Measurements from ENCODE around the gene ZNF44. TPM values are rescaled to one million over a fixed set of nuclear protein-coding genes. Genes with fewer than 3 reads are reported as not detected.

ZNF44 gene
- total RNA-seq, 2 experiments from 2014 or later = 30.4 to 31.4 TPM

DNA sequence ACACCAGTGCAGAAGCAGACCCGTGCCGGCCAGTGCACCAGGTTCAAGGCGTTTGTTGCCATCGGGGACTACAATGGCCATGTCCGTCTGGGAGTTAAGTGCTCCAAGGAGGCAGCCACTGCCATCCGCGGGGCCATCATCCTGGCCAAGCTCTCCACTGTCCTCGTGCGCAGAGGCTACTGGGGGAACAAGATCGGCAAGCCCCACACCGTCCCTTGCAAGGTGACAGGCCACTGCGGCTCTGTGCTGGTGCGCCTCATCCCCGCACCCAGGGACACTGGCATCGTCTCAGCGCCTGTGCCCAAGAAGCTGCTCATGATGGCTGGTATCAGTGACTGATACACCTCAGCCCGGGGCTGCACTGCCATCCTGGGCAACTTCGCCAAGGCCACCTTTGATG lies 10.1 kb downstream of the ZNF44 start:
- H3K4me3 Mint-ChIP-seq = no peak overlapping the region
- ChIA-PET CTCF (no interaction called here), POLR2A (interaction anchor here (1.2 kb wide), 1 partner anchor 11 kb away, joined by 3 read pairs; no protein-coding TSS in a partner anchor)
- H3K27me3 Mint-ChIP-seq = no peaks in the 10 kb centered on the region
- peaks cover 6% of the 10 kb centered on the region for H3K36me3 ChIP-seq (ENCODE audit: insufficient read depth, low read length)
- ATAC-seq (ENCODE audit: poor library complexity) (no peak), DNase-seq (no peak)
- no peak overlapping the region for H3K4me3 ChIP-seq (ENCODE audit: low read length)
- H3K27me3 ChIP-seq (ENCODE audit: control insufficient read depth in 1 of 2, insufficient read depth in 2 of 2, low read length in 2 of 2) = no peaks in the 10 kb centered on the region
- H3K4me1 ChIP-seq (ENCODE audit: insufficient read depth, low read length) = peaks cover 32% of the 10 kb centered on the region
- no peak overlapping the region for H3K27ac ChIP-seq (ENCODE audit: low read depth in 1 of 2, low read length in 2 of 2)
- no peak overlapping the region for H3K27ac Mint-ChIP-seq
- peaks cover 60% of the 10 kb centered on the region for H3K4me1 Mint-ChIP-seq (ENCODE audit: low read depth)
- peaks cover 4 to 18% of the 10 kb centered on the region in 2 experiments for H3K9me3 ChIP-seq (ENCODE audit: control insufficient read depth in 1 of 2, insufficient read depth in 1 of 2, low read length in 2 of 2)
- H3K36me3 Mint-ChIP-seq (ENCODE audit: low read depth) = peaks cover 61% of the 10 kb centered on the region
- no peaks in the 10 kb centered on the region for H3K9me3 Mint-ChIP-seq
- TF ChIP-seq, protein P1, sequence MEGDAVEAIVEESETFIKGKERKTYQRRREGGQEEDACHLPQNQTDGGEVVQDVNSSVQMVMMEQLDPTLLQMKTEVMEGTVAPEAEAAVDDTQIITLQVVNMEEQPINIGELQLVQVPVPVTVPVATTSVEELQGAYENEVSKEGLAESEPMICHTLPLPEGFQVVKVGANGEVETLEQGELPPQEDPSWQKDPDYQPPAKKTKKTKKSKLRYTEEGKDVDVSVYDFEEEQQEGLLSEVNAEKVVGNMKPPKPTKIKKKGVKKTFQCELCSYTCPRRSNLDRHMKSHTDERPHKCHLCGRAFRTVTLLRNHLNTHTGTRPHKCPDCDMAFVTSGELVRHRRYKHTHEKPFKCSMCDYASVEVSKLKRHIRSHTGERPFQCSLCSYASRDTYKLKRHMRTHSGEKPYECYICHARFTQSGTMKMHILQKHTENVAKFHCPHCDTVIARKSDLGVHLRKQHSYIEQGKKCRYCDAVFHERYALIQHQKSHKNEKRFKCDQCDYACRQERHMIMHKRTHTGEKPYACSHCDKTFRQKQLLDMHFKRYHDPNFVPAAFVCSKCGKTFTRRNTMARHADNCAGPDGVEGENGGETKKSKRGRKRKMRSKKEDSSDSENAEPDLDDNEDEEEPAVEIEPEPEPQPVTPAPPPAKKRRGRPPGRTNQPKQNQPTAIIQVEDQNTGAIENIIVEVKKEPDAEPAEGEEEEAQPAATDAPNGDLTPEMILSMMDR (IDR thresholded peaks at IDR 0.05) = no peak
- intact Hi-C loops (cut with DNase I, micrococcal nuclease) = no loop called here

GRCh38 chr19:12284226-12284625 lies 10.5 kb downstream of the ZNF44 start:
- peaks cover 8 to 18% of the 10 kb centered on the region in 2 experiments for H3K9me3 ChIP-seq (ENCODE audit: control insufficient read depth in 1 of 2, insufficient read depth in 1 of 2, low read length in 2 of 2)
- H3K27me3 ChIP-seq (ENCODE audit: control insufficient read depth in 1 of 2, insufficient read depth in 2 of 2, low read length in 2 of 2) = no peaks in the 10 kb centered on the region
- Mint-ChIP-seq H3K27me3 (no peaks in the 10 kb centered on the region), H3K4me1 (ENCODE audit: low read depth) (peaks cover 60% of the 10 kb centered on the region), H3K27ac (no peak overlapping the region), H3K36me3 (ENCODE audit: low read depth) (peaks cover 61% of the 10 kb centered on the region), H3K9me3 (no peaks in the 10 kb centered on the region), H3K4me3 (no peak overlapping the region)
- DNase-seq (no peak), ATAC-seq (ENCODE audit: poor library complexity) (no peak)
- H3K36me3 ChIP-seq (ENCODE audit: insufficient read depth, low read length) = peaks cover 6% of the 10 kb centered on the region
- H3K27ac ChIP-seq (ENCODE audit: low read depth in 1 of 2, low read length in 2 of 2) = no peak overlapping the region
- TF ChIP-seq, protein P1 (IDR thresholded peaks at IDR 0.05) = no peak
- CTCF ChIA-PET = no interaction called here
- intact Hi-C loops (cut with DNase I, micrococcal nuclease) = no loop called here
- H3K4me3 ChIP-seq (ENCODE audit: low read length) = no peak overlapping the region
- peaks cover 28% of the 10 kb centered on the region for H3K4me1 ChIP-seq (ENCODE audit: insufficient read depth, low read length)
- POLR2A ChIA-PET = interaction anchor here (0.6 to 1.2 kb wide), 3 partner anchors 10 to 1154 kb away, joined by 3 read pairs; no protein-coding TSS in a partner anchor

- TF ChIP-seq, protein P1 (IDR thresholded peaks at IDR 0.05) = no peak
- peaks cover 19 to 58% of the 10 kb centered on the region in 2 experiments for H3K9me3 ChIP-seq (ENCODE audit: control insufficient read depth in 1 of 2, insufficient read depth in 1 of 2, low read length in 2 of 2)
- ChIA-PET POLR2A (interaction anchor here (0.7 to 2.6 kb wide), 8 partner anchors 10 to 115 kb away, joined by 3 to 27 read pairs (median 5); partner anchors contain the start of genes ZNF136, ZNF44 and ZNF563), CTCF (no interaction called here)
- no peak for ATAC-seq (ENCODE audit: poor library complexity)
- no peak overlapping the region for H3K4me3 ChIP-seq (ENCODE audit: low read length)
- Mint-ChIP-seq H3K27me3 (no peaks in the 10 kb centered on the region), H3K36me3 (ENCODE audit: low read depth) (peaks cover 90% of the 10 kb centered on the region), H3K4me3 (peak overlapping the region; percentile 50), H3K4me1 (ENCODE audit: low read depth) (peaks cover 63% of the 10 kb centered on the region), H3K9me3 (peaks cover 13% of the 10 kb centered on the region), H3K27ac (peak overlapping the region; percentile 86)
- H3K4me1 ChIP-seq (ENCODE audit: insufficient read depth, low read length) = peaks cover 13% of the 10 kb centered on the region
- peaks cover 31% of the 10 kb centered on the region for H3K36me3 ChIP-seq (ENCODE audit: insufficient read depth, low read length)
- DNase-seq = no peak
- no peak overlapping the region for H3K27ac ChIP-seq (ENCODE audit: low read depth in 1 of 2, low read length in 2 of 2)
- no peaks in the 10 kb centered on the region for H3K27me3 ChIP-seq (ENCODE audit: control insufficient read depth in 1 of 2, insufficient read depth in 2 of 2, low read length in 2 of 2)
- intact Hi-C loops (cut with DNase I, micrococcal nuclease) = no loop called here
These were observed 16.0 kb downstream of the ZNF44 start for GRCh38 chr19:12278713-12279112.

Measured in CD4-positive, alpha-beta T cell (primary cell).